CD14-positive monocyte (primary cell): ENCODE data around the gene ABI2. TPM values are rescaled to one million over a fixed set of nuclear protein-coding genes. Genes with fewer than 3 reads are reported as not detected.
"Not testable (repeated sequence)": the region's sequence is repeated elsewhere in the genome, so short reads cannot be mapped to it uniquely, and the experiment has no call there.

Experiments
- DNase-seq, 3 donors: peaks; one replicate each; pipeline ENCODE4 v3.0.0-alpha.2; 2011 to 2022
- H2AFZ ChIP-seq: 2 replicates; pipeline ENCODE4 v1.6.0; 2012; ENCODE audit warnings: mild to moderate bottlenecking, low read depth, low read length, inconsistent platforms; ENCODE audit not compliant: insufficient read depth, poor library complexity, severe bottlenecking
- H3K27ac ChIP-seq, 2 donors: 1 replicate in 1 of 2; 2 replicates in 1 of 2; pipeline ENCODE4 v1.5.1; 2012 to 2013; ENCODE audit warnings: low read length in 2 of 2, control low read depth in 1 of 2, inconsistent platforms in 1 of 2, low read depth in 1 of 2, mild to moderate bottlenecking in 1 of 2
- H3K27me3 ChIP-seq, 2 donors: one replicate each; pipeline versions ENCODE4 v1.6.0 to v1.6.1; 2011 to 2013; ENCODE audit warnings: low read length in 2 of 2; ENCODE audit not compliant: control insufficient read depth in 2 of 2, insufficient read depth in 2 of 2
- H3K36me3 ChIP-seq, 2 donors: replicated peaks in 1 of 2; 1 replicate in 1 of 2; 2 replicates in 1 of 2; pipeline versions ENCODE4 v1.5.1 to v1.6.1; 2012 to 2013; ENCODE audit warnings: low read length in 2 of 2, control low read depth in 1 of 2, inconsistent platforms in 1 of 2, mild to moderate bottlenecking in 1 of 2; ENCODE audit not compliant: insufficient read depth in 2 of 2, control insufficient read depth in 1 of 2
- H3K4me1 ChIP-seq, 2 donors: 1 replicate in 1 of 2; 2 replicates in 1 of 2; pipeline versions ENCODE4 v1.5.1 to v1.6.1; 2012 to 2013; ENCODE audit warnings: low read length in 2 of 2, control low read depth in 1 of 2, inconsistent platforms in 1 of 2, mild to moderate bottlenecking in 1 of 2, moderate library complexity in 1 of 2; ENCODE audit not compliant: insufficient read depth in 2 of 2, control insufficient read depth in 1 of 2
- H3K4me2 ChIP-seq: replicated peaks from 2 replicates; pipeline ENCODE3; 2012; ENCODE audit warnings: low read length, moderate library complexity, mild to moderate bottlenecking; ENCODE audit not compliant: poor library complexity, severe bottlenecking; ENCODE audit errors: extremely low read depth
- H3K4me3 ChIP-seq, 3 experiments: fragments of 200-600 bp in 1 of 3; sonication (generic) in 1 of 3; replicated peaks in 1 of 3; 1 replicate in 2 of 3; 2 replicates in 1 of 3; pipeline ENCODE4 v1.5.1; 2011 to 2013; ENCODE audit warnings: low read length in 3 of 3, mild to moderate bottlenecking in 3 of 3, control low read depth in 2 of 3, low read depth in 2 of 3, inconsistent platforms in 1 of 3, moderate library complexity in 1 of 3
- H3K79me2 ChIP-seq: 2 replicates; pipeline ENCODE4 v1.6.0; 2012; ENCODE audit warnings: mild to moderate bottlenecking, control low read depth, inconsistent platforms, low read length, moderate library complexity; ENCODE audit not compliant: insufficient read depth
- H3K9ac ChIP-seq: 2 replicates; pipeline ENCODE4 v1.6.0; 2017; ENCODE audit warnings: low read length, mild to moderate bottlenecking; ENCODE audit not compliant: insufficient read depth, poor library complexity, severe bottlenecking
- H3K9me3 ChIP-seq, 2 donors: replicated peaks in 1 of 2; 1 replicate in 1 of 2; 2 replicates in 1 of 2; pipeline versions ENCODE4 v1.5.1 to v1.6.1; 2012 to 2013; ENCODE audit warnings: low read length in 2 of 2, control low read depth in 1 of 2; ENCODE audit not compliant: control insufficient read depth in 1 of 2, insufficient read depth in 1 of 2
- H4K20me1 ChIP-seq: 2 replicates; pipeline ENCODE4 v1.6.0; 2012; ENCODE audit warnings: mild to moderate bottlenecking, low read length, control low read depth, moderate library complexity; ENCODE audit not compliant: insufficient read depth
- H3K27ac Mint-ChIP-seq, 7 donors: one replicate each; pipeline ENCODE4 v1.8.0; 2020; ENCODE audit warnings: mild to moderate bottlenecking in 7 of 7, mixed read lengths in 7 of 7, moderate library complexity in 6 of 7, inconsistent platforms in 2 of 7
- H3K27me3 Mint-ChIP-seq, 3 donors: one replicate each; pipeline ENCODE4 v1.8.0; 2021 to 2022; ENCODE audit warnings: low read depth in 3 of 3, mild to moderate bottlenecking in 3 of 3, mixed read lengths in 3 of 3, moderate library complexity in 3 of 3, inconsistent platforms in 1 of 3
- H3K36me3 Mint-ChIP-seq, 2 donors: one replicate each; pipeline ENCODE4 v1.8.0; 2020; ENCODE audit warnings: mixed read lengths in 2 of 2, inconsistent platforms in 1 of 2, mild to moderate bottlenecking in 1 of 2
- H3K4me1 Mint-ChIP-seq: one replicate; pipeline ENCODE4 v1.8.0; 2020; ENCODE audit warnings: mild to moderate bottlenecking, mixed read lengths
- H3K4me3 Mint-ChIP-seq, 2 donors: one replicate each; pipeline ENCODE4 v1.8.0; 2020; ENCODE audit warnings: mild to moderate bottlenecking in 2 of 2, mixed read lengths in 2 of 2, moderate library complexity in 1 of 2
- H3K9me3 Mint-ChIP-seq, 7 donors: one replicate each; pipeline ENCODE4 v1.8.0; 2020 to 2022; ENCODE audit warnings: mixed read lengths in 7 of 7, mild to moderate bottlenecking in 6 of 7, moderate library complexity in 6 of 7, inconsistent platforms in 2 of 7
- WGBS: methylation state at CpG from one replicate; pipeline ENCODE4 v1.1.5; 2013; ENCODE audit warnings: missing lambda C conversion rate; ENCODE audit not compliant: insufficient coverage; 5-methylcytosine and 5-hydroxymethylcytosine counted together
- intact Hi-C, 2 donors: fragments of 100-400 bp; cut with micrococcal nuclease; formaldehyde crosslinking; loops; one replicate each; pipeline versions ENCODE4 v1.15.0 to v1.15.1; 2023
- polyA plus RNA-seq, 3 donors: library from polyadenylated mRNA; depleted of rRNA in 1 of 3; unstranded in 2 of 3; stranded (reverse) in 1 of 3; fragments of 300-500 nt in 2 of 3; fragments of >200 nt in 1 of 3; fragmentation: Illumina TruSeq in 2 of 3; gene quantifications; 1 replicate in 2 of 3; 2 replicates in 1 of 3; pipeline ENCODE4 v1.2.3, GENCODE V29; 2012 to 2021
- TF ChIP-seq, protein P1 (sequence below): fragments of 200-600 bp; IDR thresholded peaks from one replicate; pipeline ENCODE4 v1.8.0; 2022; ENCODE audit warnings: antibody characterized with exemption, mild to moderate bottlenecking

Gene ABI2
- polyA plus RNA-seq, 3 donors: 6.1 to 9.2 (median 7.1) TPM

DNA sequence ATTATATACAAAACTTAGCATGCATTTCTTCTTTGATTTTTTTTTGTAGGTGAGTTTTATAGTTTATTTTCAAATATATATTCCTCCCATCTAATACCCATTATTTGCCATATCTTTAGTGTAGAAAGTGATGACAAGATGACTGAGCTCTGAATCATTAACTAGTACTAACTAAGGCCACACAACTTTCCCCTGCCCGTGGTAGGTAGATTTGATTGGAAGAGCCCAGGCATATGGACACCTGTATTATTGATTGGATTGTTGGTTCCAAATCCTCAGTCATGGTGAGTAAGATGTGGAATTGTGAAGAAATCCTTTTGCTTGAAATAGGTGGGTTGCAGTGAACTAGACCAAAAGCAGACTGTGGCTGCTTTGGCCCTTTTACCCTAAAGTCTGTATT lies 54.8 kb downstream of the ABI2 start:
- no peaks in the 10 kb centered on the region for H3K9me3 Mint-ChIP-seq
- no peak overlapping the region for H3K4me2 ChIP-seq
- no peaks in the 10 kb centered on the region for H3K4me1 ChIP-seq
- no peak overlapping the region for H3K27ac ChIP-seq
- no peaks in the 10 kb centered on the region for H3K36me3 Mint-ChIP-seq
- no peaks in the 10 kb centered on the region for H4K20me1 ChIP-seq
- TF ChIP-seq, protein P1, sequence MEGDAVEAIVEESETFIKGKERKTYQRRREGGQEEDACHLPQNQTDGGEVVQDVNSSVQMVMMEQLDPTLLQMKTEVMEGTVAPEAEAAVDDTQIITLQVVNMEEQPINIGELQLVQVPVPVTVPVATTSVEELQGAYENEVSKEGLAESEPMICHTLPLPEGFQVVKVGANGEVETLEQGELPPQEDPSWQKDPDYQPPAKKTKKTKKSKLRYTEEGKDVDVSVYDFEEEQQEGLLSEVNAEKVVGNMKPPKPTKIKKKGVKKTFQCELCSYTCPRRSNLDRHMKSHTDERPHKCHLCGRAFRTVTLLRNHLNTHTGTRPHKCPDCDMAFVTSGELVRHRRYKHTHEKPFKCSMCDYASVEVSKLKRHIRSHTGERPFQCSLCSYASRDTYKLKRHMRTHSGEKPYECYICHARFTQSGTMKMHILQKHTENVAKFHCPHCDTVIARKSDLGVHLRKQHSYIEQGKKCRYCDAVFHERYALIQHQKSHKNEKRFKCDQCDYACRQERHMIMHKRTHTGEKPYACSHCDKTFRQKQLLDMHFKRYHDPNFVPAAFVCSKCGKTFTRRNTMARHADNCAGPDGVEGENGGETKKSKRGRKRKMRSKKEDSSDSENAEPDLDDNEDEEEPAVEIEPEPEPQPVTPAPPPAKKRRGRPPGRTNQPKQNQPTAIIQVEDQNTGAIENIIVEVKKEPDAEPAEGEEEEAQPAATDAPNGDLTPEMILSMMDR: no peak
- H3K4me3 Mint-ChIP-seq: no peak overlapping the region
- intact Hi-C loops: no loop called here
- H2AFZ ChIP-seq: no peak overlapping the region
- no peak for DNase-seq
- no peaks in the 10 kb centered on the region for H3K36me3 ChIP-seq
- WGBS: no CpG with 5 or more reads among the region's 1 CpG
- no peaks in the 10 kb centered on the region for H3K79me2 ChIP-seq
- H3K9me3 ChIP-seq: no peaks in the 10 kb centered on the region
- H3K9ac ChIP-seq: no peak overlapping the region
- no peak overlapping the region for H3K4me3 ChIP-seq
- no peaks in the 10 kb centered on the region for H3K4me1 Mint-ChIP-seq
- H3K27ac Mint-ChIP-seq: no peak overlapping the region
- H3K27me3 Mint-ChIP-seq: peaks cover 0 to 1% (median 0%) of the 10 kb centered on the region in 3 donors
- no peaks in the 10 kb centered on the region for H3K27me3 ChIP-seq

GRCh38 chr2:203388153-203388552 lies 60.0 kb downstream of the ABI2 start:
- H3K36me3 ChIP-seq, H2AFZ ChIP-seq, H3K36me3 Mint-ChIP-seq, intact Hi-C loops, H3K4me2 ChIP-seq, H3K4me1 ChIP-seq, H3K4me3 Mint-ChIP-seq, H3K27ac ChIP-seq, H3K27ac Mint-ChIP-seq, H3K79me2 ChIP-seq, H3K4me3 ChIP-seq, H3K9ac ChIP-seq, H3K9me3 ChIP-seq, H4K20me1 ChIP-seq, H3K9me3 Mint-ChIP-seq, H3K4me1 Mint-ChIP-seq, H3K27me3 ChIP-seq, DNase-seq, H3K27me3 Mint-ChIP-seq: not testable (repeated sequence)
- no CpG with 5 or more reads among the region's 6 CpGs for WGBS
